HG03045 (cell line): ENCODE data around the gene FBXW10B.
"Not testable (repeated sequence)": the region's sequence is repeated elsewhere in the genome, so short reads cannot be mapped to it uniquely, and the experiment has no call there.

ENCODE experiments used
- ATAC-seq: cut with Tn5 transposase; IDR thresholded peaks from one replicate; pipeline ENCODE4 v1.9.1; 2021; ENCODE audit warnings: mild to moderate bottlenecking, moderate library complexity; ENCODE audit not compliant: unreplicated experiment

The FBXW10B gene

DNA sequence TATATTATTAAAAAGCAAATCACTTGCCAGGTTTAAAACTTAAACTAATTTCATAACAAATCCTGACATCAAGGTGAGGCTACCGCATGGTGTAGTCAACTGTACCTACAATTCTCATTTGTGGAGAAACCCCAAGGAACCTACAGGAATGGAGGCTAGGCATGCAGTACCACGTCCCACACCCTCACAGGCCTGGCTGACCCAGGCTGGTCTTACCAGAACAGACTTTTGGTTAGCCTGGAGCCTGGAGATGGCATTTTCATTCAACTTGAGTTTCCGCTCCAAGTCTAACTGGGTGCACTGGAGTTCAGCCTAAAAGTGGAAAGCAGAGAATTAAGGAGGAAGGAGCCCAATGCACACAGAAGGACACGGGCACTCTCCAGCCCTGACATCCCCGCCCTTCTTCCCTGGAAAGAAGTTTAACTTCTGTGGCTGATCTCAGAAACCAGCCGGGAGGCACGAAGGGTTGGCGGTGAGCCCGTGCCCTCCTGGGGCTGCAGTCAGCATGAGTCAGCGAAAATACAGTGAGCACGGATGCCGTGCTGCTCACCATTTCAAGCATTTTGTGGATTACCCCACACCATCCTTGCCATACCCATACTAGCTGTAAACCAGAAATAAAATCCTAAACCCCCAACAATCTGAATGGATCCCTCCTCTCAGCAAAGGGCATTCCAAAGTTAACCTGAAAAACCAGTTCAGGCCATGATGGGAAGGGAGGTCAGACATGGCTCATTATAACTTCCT, 23.2 kb upstream of the FBXW10B start:
- not testable (repeated sequence) for ATAC-seq

DNA sequence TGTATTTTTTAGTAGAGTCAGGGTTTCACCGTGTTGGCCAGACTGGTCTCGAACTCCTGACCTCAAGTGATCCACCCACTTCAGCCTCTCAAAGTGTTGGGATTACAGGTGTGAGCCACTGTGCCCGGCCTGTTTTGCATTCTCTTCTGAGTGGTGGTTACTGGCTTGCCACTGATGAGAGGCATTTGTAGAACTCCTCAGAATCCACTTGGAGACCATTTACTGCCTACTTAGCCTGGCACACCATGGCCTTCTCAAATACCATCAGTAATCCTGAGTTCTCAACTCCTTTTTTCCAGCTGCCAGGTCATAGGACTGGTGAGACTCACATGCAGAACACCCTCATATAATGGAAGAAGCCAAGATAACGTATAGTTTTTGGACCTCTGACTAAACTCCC, 22.5 kb upstream of the FBXW10B start:
- not testable (repeated sequence) for ATAC-seq

DNA sequence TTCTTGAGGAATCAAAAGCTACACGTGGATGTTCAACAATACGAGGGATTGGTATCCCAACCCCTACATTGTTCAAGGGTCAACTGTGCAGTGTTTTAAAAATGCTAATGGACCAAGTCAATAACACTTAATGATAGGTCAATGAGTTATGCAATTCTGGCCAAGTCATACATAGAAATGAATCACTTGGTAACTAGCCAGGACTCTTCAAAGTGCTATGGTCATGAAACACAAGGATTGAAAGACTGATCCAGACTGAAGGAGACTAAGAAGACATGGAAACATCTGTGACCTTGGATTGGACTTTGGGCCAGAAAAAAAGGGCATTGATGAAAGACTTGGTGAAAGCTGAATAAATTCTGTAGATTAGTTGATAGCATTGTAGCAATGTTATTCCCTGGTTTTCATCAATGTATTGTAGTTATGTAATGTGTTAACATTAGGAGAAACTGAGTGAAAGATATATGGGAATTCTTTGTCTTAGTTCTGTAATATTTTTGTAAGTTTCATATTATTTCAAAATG, 11.5 kb upstream of the FBXW10B start:
- not testable (repeated sequence) for ATAC-seq

DNA sequence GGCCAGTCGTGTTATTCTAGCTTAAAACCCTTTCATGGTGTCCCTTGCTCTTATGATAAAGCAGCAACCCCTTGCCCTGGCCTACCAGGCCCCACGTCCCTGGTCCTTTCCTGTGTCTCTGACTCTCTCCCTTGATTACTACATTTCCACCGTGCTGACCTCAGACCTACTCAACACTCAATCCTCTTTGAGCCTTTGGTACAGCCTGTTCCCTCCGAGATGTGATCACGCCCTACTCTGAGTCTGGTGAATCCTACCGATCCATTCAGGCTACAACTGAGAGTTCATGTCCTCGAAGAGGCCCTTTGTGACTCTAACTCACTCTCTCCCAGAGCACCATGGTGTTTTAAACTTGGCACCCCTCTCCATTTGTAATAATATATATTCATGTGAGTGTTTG, 10.5 kb upstream of the FBXW10B start:
- not testable (repeated sequence) for ATAC-seq

DNA sequence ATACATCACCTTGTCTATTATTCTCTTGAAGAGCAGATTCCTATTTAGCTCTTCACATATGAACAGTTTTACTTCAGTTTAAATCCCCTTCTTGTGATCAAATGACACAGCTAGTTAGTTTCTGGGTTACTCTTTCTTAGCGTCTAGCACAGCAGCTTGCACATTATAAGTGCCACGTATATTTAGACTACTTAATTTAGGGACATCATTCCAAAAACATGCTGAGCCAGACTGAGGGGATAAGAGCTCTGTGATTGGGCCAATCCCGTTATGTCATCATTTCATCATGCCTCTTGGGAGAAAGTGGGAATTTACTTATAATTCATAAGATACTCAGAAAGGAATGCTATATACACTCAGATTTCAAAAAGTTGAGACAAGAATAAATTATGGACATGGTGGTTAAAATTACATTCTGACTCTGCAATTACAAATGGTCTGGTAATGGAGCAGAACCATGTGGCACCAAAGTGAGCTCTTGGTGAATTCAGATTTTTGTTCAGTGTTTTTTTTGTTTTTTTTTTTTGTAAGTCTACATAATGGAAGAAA, 4.2 kb upstream of the FBXW10B start:
- not testable (repeated sequence) for ATAC-seq

DNA sequence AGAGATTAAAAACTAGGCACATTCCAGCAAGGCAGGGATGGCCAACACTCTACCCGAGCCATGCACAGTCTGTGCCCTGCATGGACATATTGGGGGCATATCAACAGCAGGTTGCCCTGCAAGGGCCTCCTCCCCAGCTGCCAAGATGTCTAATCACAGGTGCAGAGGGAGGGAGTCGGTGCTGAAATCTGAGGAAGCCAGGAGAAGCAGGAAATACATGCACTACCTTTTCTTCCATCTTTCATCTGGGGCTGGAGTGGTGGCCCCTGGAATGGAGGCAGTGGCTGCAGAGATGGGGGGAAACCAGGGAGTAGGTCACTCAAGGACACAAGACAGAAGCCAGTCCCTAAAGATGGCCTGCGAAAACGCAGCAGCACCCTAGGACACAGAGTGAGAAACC, 3.8 kb upstream of the FBXW10B start:
- ATAC-seq, result not testable (repeated sequence)

DNA sequence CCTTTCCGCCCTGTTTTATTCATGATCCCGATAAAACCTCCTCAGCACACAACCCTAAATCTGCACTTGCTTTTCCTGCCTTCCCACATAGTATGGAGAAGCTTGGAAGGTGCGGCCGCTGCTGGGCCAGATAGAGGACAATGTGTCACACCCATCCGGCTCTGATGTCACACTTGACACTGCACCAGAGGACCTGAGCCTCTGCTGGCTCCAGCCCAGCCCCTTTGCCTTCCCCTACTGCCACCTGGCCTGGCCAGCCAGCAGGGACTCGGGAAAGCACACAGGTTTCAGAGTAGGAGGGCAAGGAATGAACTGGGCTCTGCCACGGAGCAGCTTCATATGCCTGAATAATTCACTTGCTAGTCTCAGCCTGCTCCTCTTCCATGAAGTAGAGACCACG, 2.6 kb upstream of the FBXW10B start:
- not testable (repeated sequence) for ATAC-seq

DNA sequence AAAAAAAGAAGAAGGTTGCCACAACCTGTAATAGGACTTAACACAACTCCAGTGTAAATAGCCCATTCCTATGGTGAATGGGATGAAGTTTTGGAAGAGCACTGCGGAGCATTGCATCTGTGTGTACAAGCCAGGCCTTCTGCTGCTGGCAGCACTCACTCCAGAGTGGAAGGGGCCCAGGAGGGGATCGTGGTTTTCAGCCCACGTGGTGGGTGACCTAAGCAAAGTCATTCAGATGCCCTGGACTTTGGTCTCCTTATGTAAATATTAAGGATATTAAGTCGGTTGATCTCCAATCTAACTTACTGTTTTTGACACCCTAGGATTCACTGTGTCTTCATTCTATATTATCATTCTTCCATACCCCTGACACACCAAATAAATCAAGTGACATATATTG, 2.7 kb downstream of the FBXW10B start:
- ATAC-seq, result not testable (repeated sequence)

DNA sequence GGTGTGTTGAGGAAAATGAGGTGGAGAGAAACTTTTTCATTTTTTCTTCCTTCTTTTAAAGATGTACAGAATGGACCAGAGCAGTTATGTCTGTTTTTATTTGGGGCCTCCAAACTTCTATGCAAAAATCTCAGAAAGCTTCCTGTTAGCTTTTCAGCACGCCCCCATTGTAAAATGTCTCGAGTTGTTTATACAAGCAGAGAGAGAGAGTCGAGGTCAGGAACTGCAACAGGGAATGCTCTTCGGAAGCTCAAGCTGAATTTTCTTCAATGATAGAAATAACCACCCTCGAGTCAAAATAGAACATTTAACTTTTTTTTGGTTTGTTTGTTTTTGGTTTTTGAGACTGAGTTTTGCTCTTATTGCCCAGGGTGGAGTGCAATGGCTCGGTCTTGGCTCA, 3.7 kb downstream of the FBXW10B start:
- ATAC-seq, result not testable (repeated sequence)

DNA sequence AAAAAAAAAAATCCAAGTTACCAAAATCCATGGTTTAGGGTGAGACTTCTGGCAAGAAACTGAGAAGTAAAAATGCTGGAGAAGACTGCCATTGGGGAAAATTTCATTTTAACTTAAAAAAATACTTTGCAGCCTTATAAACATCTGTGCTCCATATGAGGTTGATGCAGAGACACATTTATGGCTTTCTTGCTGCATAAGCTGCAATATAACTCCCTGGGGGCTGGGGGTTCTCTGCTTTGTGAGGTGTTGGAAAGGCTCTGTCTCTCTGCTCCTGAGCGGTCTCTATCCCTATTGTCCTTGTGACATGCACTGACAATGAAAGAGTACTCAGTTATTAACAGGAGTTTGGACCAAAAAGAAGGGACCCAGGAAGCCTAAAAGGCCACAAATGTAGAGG, 6.4 kb downstream of the FBXW10B start:
- not testable (repeated sequence) for ATAC-seq

DNA sequence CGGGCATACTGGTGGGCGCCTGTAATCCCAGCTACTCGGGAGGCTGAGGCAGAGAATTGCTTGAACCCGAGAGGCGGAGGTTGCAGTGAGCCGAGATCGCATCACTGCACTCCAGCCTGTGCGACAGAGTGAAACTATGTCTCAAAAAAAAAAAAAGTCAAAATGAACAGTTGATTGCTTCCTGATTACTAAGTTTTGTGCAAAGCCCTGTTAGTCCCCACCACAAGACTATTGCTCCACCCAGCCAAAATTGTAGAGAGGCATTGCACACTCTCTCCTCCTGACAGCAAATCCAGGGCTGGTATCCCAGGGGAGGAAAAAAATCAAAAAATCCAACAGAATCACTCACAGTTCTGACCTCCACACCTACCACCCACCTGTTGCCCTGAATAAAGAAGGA, 26.5 kb downstream of the FBXW10B start:
- ATAC-seq, result not testable (repeated sequence)

DNA sequence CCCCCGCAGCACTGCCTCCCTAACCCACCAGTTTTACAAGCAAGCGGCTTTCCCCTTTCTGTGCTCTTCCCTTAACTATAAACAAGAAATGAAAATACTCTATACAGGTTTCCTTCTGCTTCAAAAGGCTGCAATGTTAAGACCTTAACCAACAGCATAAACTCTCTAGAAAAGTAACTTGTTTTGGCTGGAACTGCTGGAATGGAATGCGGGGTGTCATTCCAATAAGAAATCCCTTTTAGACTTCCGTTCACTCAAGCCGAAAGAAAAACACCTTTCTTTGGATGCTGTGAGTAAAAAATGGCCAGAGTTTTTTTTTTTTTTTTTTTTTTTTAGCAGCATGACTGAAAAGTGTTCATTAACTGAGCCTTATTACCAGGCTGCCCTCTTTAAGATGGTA, 27.5 kb downstream of the FBXW10B start:
- ATAC-seq, result not testable (repeated sequence)

DNA sequence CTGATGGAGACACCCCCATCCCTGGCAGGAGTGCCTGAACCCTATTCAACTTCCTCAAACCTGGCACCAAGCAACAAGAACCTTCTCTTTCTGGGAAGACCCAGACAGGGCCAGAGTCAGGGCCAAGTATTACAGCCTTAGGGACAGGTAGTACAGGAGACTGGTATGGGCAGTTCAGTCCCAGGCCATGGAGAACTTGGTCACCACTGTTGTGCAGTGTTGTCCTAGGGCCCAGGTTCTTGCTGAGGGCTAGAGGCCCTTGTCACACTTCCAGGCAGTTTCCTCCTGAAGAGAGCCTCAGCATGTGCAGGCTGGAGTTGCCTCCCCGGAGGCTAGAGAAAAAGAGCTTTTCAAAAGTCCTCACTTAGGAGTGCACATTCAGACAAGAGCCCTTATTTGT, 28.7 kb downstream of the FBXW10B start:
- ATAC-seq, result not testable (repeated sequence)

DNA sequence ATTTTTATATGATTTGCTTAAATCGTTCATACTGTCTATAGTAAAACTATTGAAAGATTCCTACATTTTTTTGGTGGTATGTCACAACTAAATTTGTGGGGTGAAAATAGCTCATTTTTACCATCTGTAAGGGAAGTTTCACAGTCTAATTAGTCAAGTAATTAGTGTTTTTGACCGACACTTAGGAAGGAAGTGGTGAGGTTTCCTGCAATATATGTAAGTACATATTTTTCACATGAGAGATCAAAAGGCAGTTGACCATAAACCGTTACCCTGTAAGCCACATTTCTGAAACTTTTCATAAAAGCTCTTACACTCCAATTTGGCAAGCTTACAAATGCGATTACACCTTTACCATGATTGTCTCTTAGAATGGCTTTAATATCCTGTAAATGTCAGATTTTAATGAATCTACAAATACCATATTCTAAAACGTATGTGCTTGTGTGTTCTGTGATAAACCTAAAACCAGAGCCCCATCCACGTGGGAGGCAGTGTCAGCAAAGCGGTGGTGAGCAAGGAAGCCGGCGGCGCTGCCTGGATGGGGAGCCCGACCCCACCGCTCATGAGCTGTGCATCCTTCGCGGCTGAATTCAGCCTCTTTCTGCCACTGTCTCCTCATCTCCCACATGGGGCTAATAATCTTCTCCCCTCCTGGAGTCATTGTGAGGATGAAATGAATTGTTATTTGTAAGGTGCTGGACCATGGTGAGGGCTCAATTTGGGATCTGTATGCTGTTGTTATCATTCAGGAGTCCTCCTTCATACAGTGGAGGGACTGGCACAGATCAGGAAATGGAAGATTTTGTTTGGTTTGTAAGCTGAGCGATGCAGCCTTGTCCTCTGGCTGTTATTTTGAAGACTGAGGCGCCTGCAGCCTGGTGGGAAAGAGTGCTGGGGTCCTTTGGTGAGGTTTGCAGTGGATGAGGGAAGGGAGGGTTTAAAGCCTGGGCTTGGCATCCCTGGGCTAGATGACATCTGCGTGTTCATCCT, 29.7 kb downstream of the FBXW10B start:
- ATAC-seq, result not testable (repeated sequence)

DNA sequence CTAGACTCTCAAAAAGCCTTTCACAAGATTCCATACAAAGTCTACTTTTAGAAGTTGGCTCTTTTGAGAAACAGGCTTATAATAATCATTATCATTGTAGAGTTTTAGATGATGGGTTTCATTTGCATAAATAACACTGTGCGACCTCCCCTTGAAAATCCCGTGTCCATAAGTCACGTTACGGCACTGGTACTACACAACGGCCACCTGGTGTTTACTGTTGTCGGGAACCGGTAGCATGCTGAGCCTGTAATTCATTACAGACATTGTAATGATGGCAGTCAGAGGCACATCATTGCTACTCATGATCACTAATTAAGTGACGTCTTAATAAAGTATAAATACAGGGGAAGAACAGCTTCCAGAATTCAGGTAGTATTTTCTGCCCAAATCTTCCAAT, 31.5 kb downstream of the FBXW10B start:
- not testable (repeated sequence) for ATAC-seq

DNA sequence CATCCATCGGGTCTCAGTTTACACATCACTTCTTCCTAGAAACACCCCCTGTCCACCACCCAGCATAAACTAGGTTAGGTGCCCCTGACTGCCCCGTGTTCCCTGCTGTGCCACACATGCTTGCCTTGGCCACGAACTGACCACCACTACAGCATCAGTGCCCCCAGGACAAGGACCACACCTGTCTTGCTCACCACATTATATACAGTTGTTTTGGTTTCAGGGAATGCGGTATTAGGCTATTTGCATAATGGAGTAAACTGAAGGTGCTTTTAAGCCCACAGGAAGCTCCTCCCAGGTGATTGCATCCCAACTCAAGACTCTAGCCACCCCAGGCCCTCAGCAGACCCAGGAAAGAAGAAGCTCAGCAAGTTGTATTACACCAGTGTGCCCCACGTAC, 36.2 kb downstream of the FBXW10B start:
- ATAC-seq, result not testable (repeated sequence)

DNA sequence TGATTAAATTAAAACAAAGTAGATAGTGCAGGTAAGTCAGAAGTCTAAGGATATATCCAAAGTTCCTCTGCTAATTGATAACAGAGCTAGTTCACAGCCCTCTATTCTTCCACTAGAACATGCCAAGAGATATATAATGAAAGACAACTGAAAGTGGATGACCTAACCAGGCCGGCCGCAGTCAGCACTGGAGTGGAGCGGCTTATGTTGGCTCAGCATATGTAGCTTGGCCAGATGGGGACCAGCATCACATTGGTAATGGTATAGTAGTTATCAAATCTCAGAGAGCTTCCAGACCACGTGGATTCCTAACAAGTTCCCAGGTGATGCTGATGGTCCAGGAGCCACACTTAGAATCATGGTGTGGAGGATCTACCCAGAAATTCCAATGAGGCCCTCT, 38.0 kb downstream of the FBXW10B start:
- ATAC-seq, result not testable (repeated sequence)

DNA sequence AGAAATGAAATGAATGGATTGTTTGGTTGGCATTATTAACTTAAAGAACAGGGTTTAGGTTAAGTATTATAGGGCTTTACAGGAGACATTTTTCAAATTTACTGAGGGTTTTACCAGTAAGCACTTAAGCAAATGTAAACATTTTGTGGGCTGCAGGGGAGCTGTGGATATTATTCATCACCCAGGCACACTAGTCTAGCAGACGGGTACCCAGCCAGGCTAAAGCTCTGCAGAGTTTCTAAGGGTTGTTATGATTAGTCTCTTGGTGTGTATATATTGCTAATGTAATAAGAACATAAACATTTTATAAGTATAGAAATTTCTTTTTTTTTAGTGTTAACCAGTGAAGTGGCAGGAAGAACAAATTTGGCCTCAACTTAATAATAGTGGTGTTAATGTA, 42.7 kb downstream of the FBXW10B start:
- not testable (repeated sequence) for ATAC-seq

DNA sequence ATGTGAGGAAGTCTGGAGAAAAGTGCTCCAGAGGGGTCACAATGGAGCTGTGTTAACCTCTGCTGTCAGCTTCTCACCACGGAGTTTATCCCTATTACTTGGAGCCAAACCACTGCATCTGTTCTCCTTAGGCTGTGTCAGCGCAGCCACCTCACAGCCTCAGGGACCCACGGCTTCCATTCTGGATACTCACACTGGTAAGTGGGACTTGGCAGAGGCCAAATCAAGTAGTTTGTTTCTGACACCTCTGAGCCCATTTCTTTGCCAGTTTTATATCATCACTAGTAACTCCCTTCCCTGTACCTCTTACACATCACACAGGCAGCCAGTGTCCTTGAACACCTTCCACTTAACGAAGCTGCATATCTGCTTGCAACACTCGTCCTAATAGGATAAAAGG, 44.8 kb downstream of the FBXW10B start:
- not testable (repeated sequence) for ATAC-seq

DNA sequence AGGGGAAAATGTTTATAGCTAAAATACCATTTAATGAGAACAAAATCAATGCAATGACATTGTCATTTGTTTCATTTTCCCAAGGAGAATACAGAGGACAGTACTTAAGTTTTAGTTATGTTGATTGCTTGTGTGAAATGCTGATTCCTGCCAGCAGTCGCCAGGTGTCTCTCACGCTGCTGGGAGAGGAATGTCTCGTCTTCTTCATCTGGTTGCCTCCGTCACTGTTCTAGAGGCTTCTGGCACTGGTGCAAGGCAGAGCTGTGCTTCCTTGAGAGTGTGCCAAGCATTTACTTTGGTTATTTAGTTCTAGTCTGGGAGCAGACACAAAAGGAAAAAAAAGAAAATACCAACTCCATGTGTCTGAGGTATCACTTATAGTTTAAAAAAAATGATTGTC, 45.6 kb downstream of the FBXW10B start:
- ATAC-seq, result not testable (repeated sequence)
